Fibroblast of lung (primary cell): ENCODE results near the gene DDX10.

Experiments used
- EZH2 ChIP-seq: IDR thresholded peaks from 2 replicates; pipeline ENCODE4 v1.5.1; 2012; ENCODE audit warnings: low read length, control low read depth, mild to moderate bottlenecking; ENCODE audit errors: missing control alignments
- TF ChIP-seq, protein P1 (sequence below), 2 donors: IDR thresholded peaks in 1 of 2; conservative IDR thresholded peaks in 1 of 2; 1 replicate in 1 of 2; 2 replicates in 1 of 2; pipeline ENCODE4 v1.5.1; 2011 to 2012; ENCODE audit warnings: low read length in 2 of 2, control low read depth in 1 of 2, inconsistent platforms in 1 of 2, low read depth in 1 of 2, mild to moderate bottlenecking in 1 of 2

DNA sequence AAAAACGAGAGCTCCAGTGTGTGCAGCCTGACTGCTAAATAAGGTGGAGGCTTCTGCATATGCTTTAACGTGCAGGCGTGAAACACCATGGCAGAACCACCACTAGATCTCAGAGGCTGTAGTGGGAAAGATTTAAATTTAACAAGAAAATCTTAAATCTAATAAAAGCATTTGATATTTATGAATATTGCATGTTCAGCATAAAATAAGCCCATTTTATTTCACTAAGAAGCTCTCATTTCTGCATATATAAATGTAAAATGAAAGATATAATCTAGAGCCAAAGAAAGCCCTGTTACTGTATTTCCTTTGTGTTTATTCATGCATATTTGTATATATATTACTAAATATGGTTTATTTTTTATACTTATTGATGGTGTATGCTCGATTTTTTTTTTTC is 188.3 kb downstream of the DDX10 start:
- TF ChIP-seq, protein P1, sequence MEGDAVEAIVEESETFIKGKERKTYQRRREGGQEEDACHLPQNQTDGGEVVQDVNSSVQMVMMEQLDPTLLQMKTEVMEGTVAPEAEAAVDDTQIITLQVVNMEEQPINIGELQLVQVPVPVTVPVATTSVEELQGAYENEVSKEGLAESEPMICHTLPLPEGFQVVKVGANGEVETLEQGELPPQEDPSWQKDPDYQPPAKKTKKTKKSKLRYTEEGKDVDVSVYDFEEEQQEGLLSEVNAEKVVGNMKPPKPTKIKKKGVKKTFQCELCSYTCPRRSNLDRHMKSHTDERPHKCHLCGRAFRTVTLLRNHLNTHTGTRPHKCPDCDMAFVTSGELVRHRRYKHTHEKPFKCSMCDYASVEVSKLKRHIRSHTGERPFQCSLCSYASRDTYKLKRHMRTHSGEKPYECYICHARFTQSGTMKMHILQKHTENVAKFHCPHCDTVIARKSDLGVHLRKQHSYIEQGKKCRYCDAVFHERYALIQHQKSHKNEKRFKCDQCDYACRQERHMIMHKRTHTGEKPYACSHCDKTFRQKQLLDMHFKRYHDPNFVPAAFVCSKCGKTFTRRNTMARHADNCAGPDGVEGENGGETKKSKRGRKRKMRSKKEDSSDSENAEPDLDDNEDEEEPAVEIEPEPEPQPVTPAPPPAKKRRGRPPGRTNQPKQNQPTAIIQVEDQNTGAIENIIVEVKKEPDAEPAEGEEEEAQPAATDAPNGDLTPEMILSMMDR (conservative IDR thresholded peaks at IDR 0.05 in 1 of 2, IDR thresholded peaks at IDR 0.05 in 1 of 2; ENCODE audit: low read depth in 1 of 2, low read length in 2 of 2) = no peak
- TF ChIP-seq EZH2 = no peak
